ENCODE results near the gene EIF5.

GRCh38 chr14:103316721-103317121, 17.3 kb upstream of the EIF5 start:
- TF ChIP-seq, protein P1, sequence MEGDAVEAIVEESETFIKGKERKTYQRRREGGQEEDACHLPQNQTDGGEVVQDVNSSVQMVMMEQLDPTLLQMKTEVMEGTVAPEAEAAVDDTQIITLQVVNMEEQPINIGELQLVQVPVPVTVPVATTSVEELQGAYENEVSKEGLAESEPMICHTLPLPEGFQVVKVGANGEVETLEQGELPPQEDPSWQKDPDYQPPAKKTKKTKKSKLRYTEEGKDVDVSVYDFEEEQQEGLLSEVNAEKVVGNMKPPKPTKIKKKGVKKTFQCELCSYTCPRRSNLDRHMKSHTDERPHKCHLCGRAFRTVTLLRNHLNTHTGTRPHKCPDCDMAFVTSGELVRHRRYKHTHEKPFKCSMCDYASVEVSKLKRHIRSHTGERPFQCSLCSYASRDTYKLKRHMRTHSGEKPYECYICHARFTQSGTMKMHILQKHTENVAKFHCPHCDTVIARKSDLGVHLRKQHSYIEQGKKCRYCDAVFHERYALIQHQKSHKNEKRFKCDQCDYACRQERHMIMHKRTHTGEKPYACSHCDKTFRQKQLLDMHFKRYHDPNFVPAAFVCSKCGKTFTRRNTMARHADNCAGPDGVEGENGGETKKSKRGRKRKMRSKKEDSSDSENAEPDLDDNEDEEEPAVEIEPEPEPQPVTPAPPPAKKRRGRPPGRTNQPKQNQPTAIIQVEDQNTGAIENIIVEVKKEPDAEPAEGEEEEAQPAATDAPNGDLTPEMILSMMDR (conservative IDR thresholded peaks at IDR 0.05; ENCODE audit: low read length): no peak
- no peak for TF ChIP-seq EZH2phosphoT487 (IDR thresholded peaks at IDR 0.05; ENCODE audit: borderline replicate concordance, low read depth, low read length)

Measured in OCI-LY7 (cell line).